ENCODE results near the gene FRY.
"Not testable (repeated sequence)": the region's sequence is repeated elsewhere in the genome, so short reads cannot be mapped to it uniquely, and the experiment has no call there.

Gene FRY

DNA sequence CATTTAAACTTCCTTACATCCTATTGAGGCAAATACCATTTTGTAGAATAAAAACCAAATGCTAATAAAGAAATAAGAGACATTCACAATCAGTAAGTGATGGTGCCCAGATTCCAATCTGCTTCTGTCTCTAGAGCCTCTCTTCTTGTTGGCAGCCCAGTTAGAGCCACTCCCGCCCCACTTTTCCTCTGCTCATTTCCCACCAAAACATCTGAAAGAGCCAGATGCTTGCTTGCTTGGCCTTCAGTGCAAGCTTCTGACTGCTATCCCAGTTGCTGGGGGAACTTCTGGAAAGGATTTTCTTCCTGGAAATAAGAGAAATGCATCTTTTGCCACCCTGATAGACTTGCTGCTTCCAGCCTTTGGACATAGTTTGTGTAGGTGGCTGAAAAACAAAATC is 12.9 kb downstream of the FRY start:
- no peak for DNase-seq

- no peak for DNase-seq
These were observed 14.0 kb downstream of the FRY start for GRCh38 chr13:32045537-32045936.

DNA sequence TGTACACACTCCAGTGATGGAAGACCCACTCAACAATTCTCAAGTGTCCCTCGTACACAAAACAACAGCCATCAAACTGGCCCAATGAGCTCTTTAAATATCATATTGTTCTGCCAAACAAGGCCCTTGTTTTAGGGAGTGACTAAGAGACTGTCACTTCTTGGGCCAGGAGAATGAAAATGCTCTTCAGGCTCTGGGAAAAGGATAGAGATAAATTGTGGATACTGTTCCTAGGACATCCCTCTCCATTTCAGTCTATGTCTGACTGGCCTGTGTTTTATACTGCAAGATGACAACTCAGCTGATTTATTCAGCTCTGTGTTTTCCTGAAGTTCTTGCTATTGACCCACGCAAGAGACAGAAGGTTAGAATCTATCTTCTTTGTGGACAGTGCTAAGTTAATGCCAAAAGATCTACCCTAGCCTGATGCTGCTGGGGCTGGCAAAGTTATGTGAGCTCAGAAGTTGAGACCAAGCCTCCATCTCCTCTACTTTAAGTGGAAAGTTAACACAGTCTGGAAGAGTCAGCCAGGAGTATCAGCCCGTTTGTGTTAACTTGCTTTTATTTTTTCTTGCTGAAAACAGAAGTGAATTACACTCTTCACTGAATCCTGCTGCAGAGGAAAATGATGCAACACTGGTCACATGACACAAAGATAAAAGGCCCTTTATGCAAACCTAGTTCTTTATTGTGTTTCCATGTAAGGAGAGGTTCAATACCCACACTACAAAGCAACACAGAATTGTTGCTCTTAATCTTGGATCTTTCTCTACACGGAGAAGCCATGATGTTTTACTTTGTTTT is 14.6 kb downstream of the FRY start:
- no peak for DNase-seq

- no peak for DNase-seq
These were observed 15.5 kb downstream of the FRY start for GRCh38 chr13:32047088-32047487.

GRCh38 chr13:32047793-32048192 is 16.2 kb downstream of the FRY start:
- no peak for DNase-seq

DNA sequence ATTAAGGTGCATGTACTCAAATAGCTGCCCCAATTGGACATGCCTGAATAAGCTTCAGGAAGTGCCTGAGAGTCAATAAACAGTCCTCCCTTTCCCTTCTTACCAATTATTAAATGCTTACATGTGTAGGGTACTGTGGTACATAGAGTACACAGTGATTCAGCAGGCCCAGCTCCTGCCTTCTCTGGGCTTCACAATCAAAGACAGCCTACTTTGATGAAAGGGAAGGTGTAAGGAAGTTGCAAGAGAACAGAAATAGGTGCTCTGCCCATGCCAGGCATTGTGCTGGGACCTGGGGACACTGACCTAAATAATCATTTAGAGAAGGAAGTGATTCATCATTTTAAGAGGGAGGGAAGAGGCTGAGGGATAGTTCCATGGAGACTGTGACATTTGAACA is 17.2 kb downstream of the FRY start:
- no peak for DNase-seq

DNA sequence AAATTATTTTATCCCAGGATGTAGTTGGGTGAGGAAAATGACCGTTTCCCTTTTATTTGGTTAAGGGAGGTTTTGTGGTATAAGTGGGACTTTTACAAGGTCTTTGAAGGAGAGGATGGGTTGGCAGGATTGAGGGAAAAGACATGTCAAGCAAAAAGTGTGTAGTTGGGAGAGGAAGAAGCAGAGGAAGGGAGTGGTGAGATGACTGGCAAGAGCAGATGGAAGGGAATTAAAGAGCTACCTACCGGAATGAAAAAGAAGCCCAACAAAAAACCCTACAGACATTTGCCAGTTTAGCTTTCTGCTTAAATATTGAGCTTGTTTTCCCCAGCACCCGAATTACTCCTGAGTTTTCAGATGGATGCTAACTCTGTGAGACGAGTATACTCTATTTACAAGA is 19.6 kb downstream of the FRY start:
- DNase-seq: no peak

DNA sequence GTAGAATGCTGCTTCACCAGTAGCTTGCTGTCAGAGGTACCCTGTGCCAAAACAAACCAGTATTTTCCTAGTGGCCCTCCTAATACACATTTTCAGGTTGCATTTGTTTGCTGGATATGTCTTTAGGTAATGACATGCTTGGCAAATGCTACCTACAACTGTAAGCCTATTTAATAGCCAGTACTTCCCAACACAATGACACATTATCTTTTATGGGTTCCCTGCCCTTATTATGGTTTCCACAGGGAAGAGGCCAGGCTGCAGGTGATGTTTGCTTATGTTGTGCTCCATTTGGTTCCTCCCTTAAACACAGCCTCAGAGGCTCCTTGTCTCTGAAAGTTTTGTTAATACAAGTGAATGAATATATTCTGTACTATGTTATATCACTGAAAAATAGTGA is 24.7 kb downstream of the FRY start:
- DNase-seq: no peak

DNA sequence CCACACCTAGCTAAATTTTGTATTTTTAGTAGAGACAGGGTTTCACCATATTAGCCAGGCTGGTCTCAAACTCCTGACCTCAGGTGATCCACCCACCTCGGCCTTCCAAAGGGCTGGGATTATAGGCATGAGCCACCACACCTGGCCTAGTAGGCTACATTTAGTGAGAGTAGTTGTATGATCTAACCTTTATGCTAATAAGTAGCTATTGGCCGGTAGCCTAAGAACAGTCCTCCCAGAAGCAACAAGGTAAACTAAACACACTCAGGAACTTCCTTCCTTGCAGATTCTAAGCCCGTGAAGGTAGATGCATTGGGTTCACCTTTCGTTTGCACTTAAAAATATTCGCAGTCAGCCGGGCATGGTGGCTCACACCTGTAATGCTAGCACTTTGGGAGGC is 25.8 kb downstream of the FRY start:
- not testable (repeated sequence) for DNase-seq

DNA sequence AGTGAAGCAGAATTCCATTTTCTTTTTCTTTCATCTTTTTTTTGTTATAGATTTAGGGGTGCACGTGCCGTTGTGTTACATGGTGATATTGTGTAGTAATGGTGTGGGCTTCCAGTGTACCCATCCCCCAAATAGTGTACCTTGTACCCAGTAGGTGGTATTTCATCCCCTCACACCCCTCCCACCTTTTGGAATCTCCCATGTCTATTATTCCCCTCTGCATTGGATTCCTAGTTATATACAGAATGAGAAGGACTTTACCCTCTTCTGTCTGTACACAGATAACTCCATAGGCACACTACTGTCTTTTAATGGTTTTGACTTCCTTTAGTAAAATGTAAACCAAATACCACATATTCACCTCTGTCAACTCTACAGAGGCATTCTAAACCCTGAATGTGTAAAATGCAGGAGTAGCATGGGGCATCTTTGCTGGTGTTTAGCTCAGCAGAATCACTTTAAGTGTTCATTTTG is 28.0 kb downstream of the FRY start:
- no peak for DNase-seq

GRCh38 chr13:32060401-32060878 is 28.9 kb downstream of the FRY start:
- DNase-seq: no peak

DNA sequence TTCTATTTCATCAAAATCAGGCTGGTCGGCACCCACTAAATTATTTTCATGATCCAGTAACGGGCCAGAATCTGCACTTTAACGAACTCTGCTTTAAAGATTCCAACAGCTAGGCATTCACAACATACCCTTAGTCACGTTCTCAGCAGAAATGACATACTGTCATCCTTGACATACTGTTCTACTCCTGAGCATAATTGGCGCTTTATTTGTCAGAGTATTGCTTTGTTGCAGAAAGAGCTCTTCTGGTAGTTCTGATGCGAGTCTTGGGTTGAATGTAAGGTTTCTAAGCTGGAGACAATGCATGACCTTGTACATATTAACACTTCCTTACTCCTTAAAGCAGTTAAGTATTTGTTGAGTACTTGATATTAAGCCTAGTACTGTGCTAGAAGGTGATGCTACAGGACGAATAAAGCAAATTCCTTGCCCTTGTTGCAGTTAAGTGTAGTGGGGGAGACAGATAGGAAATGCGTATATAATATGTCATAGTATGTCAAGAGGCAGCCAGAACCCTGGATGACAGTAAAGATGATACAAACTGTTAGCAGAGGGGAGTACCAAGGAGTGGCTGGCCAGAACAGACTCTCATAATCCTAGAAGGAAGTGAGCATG is 32.2 kb downstream of the FRY start:
- DNase-seq: no peak

GRCh38 chr13:32067149-32067961 is 35.8 kb downstream of the FRY start:
- no peak for DNase-seq

DNA sequence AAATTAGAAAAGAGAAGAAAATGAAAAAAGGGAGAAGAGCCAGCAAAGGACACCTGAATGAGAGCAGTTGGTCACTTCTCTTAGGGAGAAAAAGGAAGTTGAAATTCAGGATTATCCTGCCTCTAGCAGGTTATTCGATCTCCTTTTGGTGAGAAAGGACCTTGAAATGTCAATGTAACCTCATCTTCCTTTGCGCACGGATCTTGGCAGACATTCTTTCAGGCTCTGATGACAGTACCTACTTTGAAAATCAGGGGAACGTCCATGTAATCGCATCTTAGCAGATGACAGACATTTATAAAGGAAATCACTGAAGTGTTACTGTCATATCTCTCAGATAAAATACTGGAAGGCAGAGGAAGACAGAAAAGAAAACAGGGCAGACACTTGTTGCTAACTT is 36.7 kb downstream of the FRY start:
- no peak for DNase-seq

GRCh38 chr13:32073180-32073864 is 41.7 kb downstream of the FRY start:
- DNase-seq: no peak

DNA sequence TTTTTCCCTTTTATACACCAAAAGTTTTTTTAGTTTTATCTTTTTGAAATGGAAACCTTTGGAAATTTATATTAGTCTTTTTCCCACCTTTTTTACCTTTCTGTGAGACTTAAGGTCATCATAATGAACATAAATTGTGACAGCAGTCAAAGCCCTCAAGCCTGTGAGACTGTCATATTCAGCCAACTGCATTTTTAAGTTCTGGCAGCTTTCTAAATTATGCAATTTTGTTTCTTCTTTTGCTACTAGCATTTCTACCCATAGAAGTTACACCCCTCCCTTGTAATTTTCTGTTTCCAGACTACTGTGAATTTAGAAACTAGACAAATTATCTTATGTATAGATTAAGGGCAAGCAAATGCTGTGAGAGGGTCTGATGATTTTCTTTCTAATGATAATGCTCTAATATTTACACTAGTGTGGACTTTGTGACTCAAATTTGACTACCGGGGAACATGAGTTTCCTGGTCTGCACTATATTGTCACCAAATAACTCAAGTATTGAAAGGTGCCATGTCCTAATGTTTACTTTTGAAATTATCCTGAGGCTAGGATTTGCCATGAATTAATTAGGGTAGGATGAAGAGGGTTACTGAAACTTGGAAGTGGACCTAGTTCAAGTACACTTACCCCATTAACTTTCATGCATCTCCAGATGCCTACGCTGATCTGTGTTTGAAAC is 43.7 kb downstream of the FRY start:
- DNase-seq: no peak

- no peak for DNase-seq
These were observed 48.0 kb downstream of the FRY start for GRCh38 chr13:32079587-32079986.

GRCh38 chr13:32080328-32080744 is 48.8 kb downstream of the FRY start:
- no peak for DNase-seq

- no peak for DNase-seq
These were observed 50.0 kb downstream of the FRY start for GRCh38 chr13:32081591-32081990.

DNA sequence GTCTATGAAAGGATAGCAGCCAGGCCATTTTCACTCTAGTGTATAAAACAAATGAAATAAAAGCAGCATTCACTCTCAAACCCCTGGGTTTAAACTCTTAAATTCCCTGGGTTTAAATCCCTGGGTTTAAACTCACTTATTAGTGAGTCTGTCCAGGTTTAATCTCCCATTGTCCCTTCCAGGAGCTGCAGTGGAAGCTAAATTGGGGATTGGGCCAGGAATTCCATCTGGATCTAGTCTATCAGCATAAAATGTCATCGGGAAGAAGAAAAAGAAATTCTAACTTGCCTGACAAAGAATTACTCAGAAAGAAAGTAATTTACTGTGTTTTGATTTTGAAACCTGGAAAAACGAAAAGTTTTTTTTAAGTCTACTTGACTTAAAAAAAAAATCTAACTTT is 54.8 kb downstream of the FRY start:
- no peak for DNase-seq

DNA sequence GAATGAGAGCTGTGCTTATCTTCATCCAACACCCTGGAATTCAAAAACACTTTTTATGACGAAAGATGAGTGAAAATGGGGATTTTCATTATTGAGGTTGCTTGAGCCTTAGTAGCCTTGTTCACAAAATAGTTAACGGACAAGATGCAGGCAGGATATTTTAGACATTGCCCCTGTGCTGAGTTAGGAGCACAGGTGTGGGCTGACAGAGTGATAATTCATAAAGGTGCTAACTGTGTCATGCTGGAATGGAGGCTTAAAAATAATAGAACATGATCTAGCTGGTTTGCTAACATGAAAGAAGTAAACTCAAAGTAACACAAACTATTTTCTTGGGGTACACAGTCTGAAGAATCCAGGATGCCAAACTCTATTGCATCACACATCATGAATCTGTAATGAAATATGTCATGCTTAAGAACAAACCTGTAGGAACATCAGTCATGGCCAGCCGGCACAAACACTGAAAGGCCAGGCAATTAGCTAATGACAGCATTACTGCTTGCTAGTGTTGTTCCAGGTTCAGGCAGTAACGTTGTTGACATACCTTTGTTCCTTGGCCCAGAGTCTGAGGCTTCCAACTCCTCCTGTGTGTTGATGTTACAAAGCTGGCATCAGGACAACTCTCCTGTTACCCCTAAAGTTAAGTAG is 55.3 kb downstream of the FRY start:
- no peak for DNase-seq

Measured in stimulated activated CD4-positive, alpha-beta T cell treated with anti-CD3 and anti-CD28 coated beads, Interleukin-2, amount 100 ng/mL, for 48 hours (primary cell).